ENCODE data around the gene TASOR2. TPM values are rescaled to one million over a fixed set of nuclear protein-coding genes. Genes with fewer than 3 reads are reported as not detected.

TASOR2 gene
- total RNA-seq, 1 experiment from 2014 or later, result 86.6 TPM

- DNase-seq (ENCODE audit: extremely low read depth, low read depth), result no peak
Measured at GRCh38 chr10:5679606-5680005, 5.0 kb upstream of the TASOR2 start.

GRCh38 chr10:5681930-5682329, 2.7 kb upstream of the TASOR2 start:
- no peak for DNase-seq (ENCODE audit: extremely low read depth, low read depth)

DNA sequence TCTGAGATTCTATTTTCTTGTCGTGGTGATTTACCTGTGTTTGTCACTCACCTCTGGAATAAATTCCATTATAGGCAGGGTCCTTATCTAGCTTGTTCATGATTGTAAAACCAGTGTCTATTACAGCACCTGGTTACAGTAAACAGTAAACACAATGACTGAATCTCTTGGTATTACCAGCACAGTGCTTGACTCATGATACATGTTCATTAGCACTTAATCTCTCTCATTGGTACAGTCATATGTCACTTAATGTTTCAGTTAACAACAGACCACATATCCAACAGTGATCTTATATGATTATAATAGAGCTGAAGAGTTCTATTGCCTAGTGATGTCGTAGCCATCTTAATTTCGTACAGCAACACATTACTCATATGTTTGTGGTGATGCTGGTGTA, 1.6 kb upstream of the TASOR2 start:
- DNase-seq (ENCODE audit: extremely low read depth, low read depth), result no peak

DNA sequence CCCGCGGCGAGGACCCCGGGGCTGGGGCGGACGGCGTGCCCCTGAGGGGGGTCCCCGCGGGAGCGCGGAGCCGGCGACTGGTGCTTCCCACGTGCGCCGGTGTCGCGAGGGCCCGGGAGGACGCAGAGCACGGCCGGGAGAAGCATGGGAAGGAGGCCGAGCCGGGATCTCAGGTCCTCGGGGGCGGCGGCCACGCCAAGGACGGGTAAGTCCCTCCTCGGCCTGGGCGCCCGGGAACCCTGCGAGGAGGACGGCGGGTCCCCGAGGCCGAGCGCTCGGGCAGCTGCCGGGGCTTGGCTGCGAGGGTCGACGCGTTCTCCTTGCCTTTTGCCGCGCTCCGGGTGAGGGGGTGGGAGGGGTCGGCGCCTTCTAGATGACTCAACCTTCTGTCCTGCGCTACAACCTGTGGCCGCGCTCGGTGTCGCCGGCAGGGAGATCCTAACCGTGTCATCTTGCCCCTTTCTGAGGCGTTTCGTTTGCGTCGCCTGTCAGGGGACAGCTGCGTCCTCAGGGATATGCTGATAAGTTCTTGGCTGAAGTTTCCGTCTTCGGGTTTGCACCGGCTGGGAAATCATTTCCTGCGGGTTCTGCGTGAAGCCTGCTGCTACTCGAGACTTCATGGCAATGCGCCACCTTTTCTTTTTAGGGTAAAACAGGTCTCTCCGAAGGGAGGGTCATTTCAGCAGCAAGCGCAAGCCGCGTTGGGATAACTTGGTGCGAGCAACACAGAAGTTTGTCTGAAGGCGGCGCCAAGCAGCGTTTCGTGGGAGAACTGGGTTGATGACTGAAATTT, 529 bp downstream of the TASOR2 start:
- peak; percentile 47 for DNase-seq (ENCODE audit: extremely low read depth, low read depth)

DNA sequence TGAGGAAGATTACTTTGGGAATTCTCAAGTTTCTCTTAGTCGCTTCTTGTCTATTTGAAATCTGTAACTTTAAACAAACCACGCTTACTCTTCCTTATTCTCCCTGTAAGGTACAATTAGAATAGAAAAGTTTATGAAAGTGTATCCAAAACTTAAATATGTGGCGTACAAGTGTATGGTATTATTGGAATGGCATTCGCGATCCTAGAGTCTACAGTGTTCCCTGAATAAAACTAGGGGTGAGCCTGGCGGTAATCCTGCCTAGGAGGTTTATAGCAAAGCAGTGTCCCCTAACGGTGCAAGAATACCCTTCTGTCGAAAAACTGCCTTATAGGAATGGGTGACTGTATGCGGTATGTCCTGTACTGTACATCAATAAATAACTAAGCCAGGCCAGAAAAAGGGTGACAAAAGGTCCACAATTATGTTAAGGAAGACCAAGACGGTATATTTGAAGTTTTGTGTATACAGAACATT, 1.2 kb downstream of the TASOR2 start:
- no peak for DNase-seq (ENCODE audit: extremely low read depth, low read depth)

DNA sequence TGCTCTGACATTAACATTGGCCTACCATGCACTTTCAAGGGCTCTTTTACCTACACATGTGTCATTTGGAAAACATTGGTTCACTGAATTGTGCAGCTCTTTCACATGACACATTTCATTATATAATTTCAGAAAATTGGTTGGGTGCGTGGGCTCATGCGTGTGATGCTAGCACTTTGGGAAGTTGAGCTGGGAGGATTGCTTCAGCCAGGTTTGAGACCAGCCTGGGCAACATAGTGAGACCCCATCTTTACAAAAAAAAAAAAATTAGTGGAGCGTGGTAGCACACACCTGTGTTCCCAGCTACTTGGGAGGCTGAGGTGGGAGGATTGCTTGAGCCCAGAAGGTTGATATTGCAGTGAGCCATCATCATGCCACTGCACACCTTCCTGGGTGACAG, 3.9 kb downstream of the TASOR2 start:
- no peak for DNase-seq (ENCODE audit: extremely low read depth, low read depth)

GRCh38 chr10:5691786-5692185, 7.1 kb downstream of the TASOR2 start:
- no peak for DNase-seq (ENCODE audit: extremely low read depth, low read depth)

DNA sequence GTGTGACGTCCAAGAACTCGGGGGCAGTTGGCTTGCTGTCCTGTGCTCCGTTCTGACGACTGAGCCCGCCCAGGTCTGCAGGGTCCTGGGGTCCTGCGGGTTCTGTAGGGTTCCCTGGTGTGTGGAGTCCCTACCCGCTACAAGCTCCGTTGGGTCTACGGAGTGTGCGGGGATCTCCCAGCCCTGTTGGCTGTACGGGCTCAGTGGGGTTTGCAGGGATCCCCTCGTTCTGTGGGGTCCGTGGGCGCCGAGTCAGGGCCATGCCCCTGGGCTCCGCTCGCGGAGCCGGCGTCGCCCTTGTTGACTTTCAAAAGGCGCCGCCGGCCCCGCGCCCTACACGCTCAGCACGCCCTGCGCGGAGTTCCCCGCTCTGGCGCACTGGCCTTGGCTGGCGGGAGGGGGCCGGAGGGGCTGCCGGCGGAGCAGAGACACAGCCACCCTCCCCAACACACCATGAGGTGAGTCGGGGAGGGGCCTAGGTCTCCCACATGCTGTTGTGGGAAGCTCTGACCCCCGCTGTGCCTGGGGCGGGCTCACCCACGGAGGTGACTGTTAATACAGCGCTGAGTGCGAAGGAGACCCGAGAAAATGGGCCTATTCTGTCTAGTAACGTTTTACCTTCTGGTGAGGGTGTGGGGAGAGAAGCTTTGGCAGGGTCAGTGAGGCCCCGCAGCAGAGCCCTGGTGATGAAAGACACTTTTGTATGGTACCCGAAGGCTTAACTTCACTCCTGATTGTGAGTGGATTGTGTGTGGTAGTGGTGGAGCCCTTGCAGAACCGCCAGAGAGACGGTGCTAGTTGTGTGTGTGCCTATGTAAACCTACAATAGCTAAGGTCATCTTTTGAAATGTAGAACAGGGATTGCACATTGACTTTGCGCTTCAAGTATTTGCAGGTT, 8.1 kb downstream of the TASOR2 start:
- DNase-seq (ENCODE audit: extremely low read depth, low read depth), result no peak

GRCh38 chr10:5694573-5694972, 9.9 kb downstream of the TASOR2 start:
- DNase-seq (ENCODE audit: extremely low read depth, low read depth), result no peak

- no peak for DNase-seq (ENCODE audit: extremely low read depth, low read depth)
Measured at GRCh38 chr10:5697342-5697741, 12.7 kb downstream of the TASOR2 start.

DNA sequence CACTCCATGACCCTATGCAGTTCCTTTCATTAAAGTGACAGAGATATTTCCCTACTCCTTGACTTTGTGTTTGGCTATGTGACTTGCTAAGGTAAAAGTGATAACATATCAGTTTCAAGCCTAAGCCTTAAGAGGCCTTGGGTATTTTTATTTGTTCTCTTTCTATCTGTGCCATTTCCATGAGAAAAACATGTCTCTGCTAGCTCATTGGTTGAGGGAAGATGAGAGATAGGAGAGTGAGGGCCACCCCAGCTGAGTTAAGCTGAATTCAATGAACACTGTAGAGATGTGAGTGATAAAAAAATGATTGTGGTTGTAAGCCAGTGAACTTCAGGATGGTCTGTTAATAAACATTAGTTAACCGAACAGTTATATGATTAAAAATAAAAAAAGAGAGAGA, 13.4 kb downstream of the TASOR2 start:
- no peak for DNase-seq (ENCODE audit: extremely low read depth, low read depth)

GRCh38 chr10:5708356-5708755, 23.7 kb downstream of the TASOR2 start:
- DNase-seq (ENCODE audit: extremely low read depth, low read depth), result no peak

DNA sequence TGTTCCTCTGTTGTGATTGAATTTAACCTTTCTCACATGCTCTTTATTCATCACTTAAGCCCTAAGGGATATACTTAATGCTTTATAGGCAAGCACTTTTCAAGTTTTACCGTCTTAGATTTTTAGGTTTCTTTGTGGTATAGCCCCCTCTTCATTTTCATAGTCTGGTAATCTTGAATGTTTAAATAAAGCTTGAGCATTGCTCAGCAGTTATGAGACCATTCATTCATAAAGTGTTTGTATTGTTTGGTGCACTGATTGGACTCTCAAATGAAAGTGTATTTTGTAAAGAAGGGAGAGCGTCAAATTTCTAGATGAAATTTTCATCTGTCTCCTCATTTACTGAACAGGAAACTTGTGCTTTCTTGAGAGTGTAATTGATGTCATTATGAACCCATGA, 25.2 kb downstream of the TASOR2 start:
- DNase-seq (ENCODE audit: extremely low read depth, low read depth), result no peak

DNA sequence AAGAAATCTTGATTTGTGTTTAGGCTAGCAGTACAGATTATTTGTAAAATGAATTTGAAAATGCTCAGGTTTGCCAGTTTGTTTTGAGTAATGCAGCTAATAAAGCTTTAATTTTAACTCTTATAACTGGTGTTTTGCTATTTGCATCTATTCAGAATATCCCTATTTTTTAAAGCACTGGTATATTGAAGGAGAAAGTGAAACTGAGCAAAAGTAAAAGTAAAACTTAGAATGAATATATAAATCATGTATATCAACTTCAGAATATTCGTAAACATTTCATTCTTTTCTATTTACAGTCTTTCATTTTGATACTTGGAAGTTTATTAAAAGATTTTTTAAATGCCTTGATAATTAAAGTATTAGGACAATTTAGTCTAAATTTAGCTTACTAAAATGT, 26.2 kb downstream of the TASOR2 start:
- DNase-seq (ENCODE audit: extremely low read depth, low read depth), result no peak

- DNase-seq (ENCODE audit: extremely low read depth, low read depth), result no peak
Measured at GRCh38 chr10:5711642-5712041, 27.0 kb downstream of the TASOR2 start.

DNA sequence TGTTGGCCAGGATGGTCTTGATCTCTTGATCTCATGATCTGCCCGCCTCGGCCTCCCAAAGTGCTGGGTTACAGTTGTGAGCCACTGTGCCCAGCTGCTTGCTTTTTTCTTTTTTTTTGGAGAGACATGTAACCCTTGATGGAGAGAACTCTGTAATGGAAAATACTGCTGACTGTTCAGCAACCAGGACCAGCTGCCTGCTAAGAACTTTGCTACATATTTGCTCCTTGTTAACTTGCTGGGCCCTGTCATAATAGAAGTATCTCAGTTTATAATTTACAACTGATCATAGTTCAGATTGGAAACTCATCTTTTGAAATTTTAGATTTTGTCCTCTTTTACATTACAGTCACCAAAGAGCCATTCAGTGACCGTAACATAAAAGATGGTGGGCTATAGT, 34.9 kb downstream of the TASOR2 start:
- no peak for DNase-seq (ENCODE audit: extremely low read depth, low read depth)

DNA sequence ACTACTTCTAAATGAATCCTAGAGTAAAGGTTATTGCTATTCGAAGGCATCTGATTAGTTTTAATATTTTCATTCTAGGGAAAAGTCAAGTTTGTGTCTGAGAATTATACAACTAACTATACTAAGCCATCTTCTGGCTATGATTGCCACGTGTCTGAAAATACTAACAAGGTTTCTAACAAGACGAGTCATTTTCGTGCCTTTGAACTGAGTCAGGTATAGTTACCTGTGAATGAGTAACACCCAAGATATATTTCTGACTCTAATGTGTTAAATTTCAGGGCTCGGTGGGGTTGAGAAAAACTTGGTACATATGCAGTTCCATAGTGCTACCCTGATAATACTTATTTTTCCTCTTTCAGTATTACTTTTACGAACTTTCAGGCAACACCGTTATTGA, 35.5 kb downstream of the TASOR2 start:
- no peak for DNase-seq (ENCODE audit: extremely low read depth, low read depth)

DNA sequence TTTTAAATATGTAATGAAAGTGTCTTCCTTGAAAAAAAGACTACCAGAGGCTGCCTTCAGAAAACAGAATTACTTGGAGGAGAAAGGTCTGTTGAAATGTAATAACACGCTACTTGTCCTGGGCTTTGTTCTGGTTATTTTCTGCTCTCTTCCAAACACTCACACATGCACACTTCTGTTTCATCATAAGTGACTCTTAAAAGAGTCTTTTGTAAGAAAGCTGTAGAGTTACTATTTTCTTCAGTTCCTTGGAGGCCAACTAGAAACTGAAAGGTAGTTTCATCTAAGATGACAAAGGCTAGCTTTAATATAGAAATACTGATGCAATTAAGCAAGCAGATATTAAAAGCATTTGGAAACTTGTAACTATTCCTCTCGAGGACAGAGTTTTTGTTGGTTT, 39.1 kb downstream of the TASOR2 start:
- no peak for DNase-seq (ENCODE audit: extremely low read depth, low read depth)

- no peak for DNase-seq (ENCODE audit: extremely low read depth, low read depth)
Measured at GRCh38 chr10:5730766-5731165, 46.1 kb downstream of the TASOR2 start.

DNA sequence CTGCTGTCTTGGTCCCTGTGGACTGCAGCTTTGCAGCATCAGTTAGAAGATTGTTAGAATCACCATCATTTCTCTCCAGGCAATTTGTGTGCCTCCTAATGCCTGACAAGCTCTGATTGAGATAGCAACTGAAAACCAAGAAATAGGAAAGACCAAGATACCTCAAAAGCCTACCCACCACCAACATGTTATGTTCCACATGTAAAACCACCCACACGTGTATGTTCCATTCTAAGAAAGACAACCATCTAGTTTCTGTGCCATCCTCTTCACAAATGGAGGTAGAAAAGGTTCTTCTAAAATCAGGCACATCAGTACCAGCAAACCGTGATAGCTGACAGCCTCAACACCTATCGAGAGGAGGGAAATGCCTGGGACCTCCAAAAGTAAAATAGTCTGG, 46.9 kb downstream of the TASOR2 start:
- DNase-seq (ENCODE audit: extremely low read depth, low read depth), result no peak

DNA sequence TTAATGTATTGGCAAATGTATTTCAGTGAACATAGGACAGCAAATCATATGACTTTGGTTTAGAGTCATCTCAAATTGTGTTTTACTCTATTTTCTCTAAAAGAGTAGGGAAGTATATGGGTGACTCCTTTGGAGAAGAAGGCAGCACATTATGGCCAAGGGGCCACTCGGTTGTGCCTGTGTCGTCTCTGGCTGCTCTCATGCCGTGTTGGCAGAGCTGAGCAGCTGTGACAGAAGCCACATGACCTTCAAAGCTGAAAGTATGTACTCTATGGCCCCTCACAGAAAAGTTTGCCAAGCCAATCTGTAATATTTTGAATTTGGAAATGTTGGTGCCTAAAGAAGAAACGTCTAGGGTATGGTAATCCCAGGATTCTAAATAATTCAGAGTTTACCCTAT, 47.5 kb downstream of the TASOR2 start:
- no peak for DNase-seq (ENCODE audit: extremely low read depth, low read depth)

Measured in NCI-H460 (cell line).